GM21786 (cell line): Measurements from ENCODE around the gene KRTAP1-4.
"Not testable (repeated sequence)": the region's sequence is repeated elsewhere in the genome, so short reads cannot be mapped to it uniquely, and the experiment has no call there.

Source experiments
- ATAC-seq: cut with Tn5 transposase; IDR thresholded peaks from one replicate; pipeline ENCODE4 v1.9.1; 2021; ENCODE audit not compliant: unreplicated experiment

Gene KRTAP1-4, protein sequence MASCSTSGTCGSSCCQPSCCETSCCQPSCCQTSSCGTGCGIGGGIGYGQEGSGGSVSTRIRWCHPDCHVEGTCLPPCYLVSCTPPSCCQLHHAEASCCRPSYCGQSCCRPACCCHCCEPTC

DNA sequence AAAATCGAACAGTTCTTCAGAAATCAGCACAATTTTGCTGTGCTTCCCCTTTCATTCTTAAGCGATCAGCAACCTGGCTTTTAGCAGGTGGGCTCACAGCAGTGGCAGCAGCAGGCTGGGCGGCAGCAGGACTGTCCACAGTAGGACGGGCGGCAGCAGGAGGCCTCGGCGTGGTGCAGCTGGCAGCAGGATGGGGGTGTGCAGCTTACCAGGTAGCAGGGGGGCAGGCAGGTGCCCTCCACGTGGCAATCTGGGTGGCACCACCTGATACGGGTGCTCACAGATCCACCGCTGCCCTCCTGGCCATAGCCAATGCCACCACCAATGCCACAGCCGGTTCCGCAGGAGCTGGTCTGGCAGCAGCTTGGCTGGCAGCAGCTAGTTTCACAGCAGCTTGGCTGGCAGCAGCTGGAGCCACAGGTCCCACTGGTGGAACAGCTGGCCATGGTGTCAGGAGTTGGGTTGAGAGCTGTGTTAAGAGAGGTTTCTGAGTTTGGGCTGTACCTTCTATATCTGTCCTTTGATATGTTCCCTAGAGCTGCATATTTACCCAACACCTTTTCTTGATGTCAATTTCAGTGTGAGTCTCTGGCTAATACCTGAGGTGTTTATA lies at the start of gene KRTAP1-4:
KRTAP1-4 (minus strand) TSS at position 563 of the 613 bp plus-strand sequence; CDS start at position 446, 117 bp downstream.
- ATAC-seq = no peak

DNA sequence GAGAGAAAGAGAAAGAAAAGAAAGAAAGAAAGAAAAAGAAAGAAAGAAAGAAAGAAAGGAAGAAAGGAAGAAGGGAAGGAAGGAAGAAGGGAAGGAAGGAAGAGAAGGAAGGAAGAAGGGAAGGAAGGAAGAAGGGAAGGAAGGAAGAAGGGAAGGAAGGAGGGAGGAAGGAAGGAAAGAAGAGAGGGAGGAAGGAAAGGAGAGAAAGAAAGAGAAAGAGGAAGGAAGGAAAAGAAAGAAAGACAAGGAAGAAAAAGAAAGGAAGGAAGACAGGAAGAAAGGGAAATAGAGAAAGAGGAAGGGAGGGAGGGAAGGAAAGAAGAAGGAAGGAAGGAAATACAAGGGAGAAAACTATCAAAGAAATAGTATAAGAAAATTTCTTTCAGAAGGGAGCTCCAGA lies 46.8 kb upstream of the KRTAP1-4 start:
- ATAC-seq = no peak

DNA sequence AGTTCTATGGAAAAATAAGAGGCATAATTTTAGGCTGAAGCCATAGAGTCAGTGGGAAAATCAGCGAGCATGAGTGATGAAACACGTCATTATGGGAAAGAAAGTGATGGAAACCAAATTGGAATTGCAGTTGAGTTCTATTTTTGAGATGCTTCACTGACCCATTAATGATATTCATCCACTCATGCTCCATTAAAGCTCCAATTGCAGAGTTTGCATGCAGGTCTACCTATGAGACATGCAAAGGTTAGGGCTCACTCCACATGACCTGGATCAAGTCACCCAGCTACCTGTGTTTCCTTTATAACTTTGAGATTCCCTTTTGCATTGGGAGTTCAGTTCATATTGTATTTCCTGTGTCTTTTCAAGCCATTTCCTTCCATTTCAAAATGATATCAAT lies 43.7 kb upstream of the KRTAP1-4 start:
- ATAC-seq = no peak

DNA sequence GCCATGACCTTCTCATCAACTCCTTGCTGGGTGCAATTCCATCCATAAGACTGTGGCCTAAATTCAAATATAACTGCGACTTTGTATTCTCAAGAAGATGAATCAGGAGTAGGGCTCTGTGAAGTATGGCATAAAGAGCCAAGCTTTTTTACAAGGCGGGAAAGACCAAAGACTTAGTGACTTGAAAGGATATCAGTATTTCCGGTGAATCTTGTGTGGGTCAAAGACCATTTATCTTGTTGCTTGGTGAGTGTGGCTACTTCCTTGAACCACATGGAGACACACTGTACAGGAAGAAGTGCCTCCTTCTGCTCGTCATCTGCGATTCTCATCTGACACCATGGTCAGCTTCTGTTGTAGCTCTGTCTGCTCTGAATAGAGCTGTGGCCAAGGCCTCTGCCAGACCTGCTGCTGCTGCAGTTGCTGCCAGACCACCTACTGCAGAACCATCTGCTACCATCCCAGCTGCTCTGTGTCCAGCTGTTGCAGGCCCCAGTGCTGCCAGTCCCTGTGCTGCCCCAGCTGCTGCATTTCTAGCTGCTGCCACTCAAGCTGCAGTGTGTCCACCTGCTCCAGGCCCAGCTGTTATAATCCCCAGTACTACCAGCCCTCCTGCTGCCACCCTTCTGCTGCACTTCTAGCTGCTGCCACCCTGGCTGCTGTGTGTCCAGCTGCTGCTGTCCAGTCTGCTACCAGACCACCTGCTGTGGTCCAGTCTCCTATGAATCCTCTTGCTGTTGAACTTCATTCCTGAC lies 41.8 kb upstream of the KRTAP1-4 start:
- no peak for ATAC-seq

DNA sequence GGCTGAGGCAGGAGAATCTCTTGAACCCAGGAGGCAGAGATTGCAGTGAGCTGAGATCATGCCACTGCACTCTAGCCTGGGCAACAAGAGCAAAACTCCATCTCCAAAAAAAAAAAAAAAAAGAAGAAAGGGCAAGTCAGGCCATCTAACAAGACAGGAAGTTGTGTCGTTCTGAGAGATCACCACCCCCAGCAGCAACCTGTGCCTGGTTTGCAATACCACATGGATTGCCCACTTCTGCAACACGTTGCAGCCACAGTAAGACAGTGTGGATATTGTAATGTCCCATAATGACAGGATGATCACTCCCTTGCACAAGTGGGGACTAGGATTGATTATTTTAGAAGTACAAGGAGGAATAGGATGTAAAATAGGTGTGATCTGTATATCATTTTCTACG lies 39.0 kb upstream of the KRTAP1-4 start:
- ATAC-seq = no peak

DNA sequence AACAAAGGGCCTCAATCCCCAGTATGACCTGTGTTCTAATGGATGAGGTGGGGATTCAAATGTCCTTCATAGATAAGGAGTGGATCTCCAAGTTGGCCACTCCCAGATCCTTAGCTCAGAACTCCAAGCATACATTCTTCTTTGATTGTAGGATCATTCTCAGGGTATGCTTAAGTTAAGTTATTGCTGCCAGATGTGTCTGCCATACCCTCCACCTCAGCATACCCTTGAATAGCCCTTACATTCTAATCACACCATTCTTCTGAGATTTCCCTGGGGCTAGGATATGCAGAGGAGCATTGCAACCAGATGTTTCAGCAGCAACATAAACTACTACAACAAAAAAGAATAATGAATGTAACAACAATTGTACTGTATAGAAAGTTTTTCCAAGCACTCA lies 37.3 kb upstream of the KRTAP1-4 start:
- ATAC-seq = no peak

DNA sequence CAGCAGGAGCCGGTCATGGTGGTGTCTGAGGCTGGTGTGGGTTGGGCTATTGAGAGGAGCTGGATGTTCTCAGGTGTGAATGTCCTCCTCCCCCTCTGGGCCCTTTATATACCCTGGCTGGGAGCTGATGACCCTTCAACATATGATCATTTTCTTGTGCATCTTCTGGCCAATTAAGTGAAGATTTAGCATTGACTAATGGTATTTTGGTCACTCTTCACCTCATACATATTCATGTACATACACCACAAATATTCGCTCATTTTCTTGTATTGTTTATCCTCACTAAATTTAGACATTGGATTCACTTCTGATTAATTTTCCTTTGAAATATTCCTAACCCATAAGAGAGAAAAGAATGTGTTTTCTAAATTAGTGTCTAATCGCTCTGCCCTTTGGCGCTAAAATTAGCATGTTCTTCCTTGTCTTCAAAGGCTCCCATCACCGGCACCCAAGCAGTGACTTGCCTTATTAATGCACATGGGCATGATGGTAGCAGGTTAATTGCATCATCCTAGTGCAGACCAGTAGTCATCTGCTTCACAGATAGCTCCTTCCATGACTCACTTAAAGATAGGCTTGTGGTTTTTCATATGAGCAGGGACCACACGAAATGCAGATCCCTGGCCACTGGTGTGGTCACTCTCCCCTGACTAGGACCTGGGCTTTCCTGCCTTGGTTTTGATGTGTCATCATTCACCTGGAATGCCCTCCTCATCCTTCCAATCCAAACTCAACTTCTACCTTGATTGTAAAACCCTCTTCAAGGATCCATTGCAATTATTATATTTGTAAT lies 36.0 kb upstream of the KRTAP1-4 start, which contains the start of gene KRTAP2-4:
KRTAP2-4 (minus strand) TSS at position 51 of the 796 bp plus-strand sequence; CDS start at position 17, 34 bp downstream.
- no peak for ATAC-seq

DNA sequence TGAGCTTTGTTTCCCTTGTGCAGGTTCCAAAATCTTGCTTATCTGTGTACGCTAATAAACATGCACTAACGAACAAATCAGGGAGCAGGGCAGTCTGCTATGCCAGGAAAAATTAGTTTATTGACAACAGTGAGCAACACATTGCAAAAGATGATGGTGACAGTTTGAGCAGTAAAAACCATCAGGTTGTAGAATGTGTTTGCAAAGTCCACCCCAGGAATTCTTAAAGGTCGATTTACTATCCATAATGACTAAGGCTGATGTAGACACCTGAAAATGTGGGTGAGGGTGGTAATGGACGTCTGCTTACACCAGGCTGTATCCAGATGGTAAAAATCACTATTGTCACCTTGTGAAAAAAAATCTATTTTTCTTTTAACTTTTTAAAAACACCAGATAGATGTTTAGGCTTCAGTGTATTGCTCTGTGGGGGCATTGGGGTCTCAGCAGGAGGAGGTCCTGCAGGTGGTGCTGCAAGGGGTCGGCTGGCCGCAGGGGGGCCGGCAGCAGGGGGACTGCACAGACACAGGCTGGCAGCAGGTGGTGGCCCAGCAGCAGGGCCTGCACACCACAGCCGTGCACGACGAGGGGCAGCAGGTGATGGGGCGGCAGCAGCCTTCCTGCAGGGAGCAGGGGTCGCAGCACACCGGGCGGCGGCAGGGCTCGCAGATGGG lies 35.2 kb upstream of the KRTAP1-4 start:
- not testable (repeated sequence) for ATAC-seq

DNA sequence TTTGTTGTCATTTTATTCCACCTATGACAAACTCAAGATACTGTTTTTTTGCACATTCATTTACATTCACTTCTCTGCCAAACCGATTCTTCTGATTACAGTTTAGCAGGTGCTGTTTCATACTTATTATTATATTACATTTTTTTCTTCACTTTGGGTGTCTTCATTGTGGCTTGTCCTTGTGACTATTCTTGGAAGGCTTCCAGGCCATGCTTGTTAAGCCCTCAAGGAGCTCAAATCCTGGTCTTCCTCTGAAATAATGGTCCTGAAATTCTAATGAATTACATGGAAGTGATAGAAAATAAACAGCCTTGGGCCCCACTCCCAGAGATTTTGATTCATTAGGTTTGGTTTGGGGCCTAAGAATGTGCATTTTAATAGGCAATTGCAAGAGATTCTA lies 34.3 kb upstream of the KRTAP1-4 start:
- no peak for ATAC-seq

DNA sequence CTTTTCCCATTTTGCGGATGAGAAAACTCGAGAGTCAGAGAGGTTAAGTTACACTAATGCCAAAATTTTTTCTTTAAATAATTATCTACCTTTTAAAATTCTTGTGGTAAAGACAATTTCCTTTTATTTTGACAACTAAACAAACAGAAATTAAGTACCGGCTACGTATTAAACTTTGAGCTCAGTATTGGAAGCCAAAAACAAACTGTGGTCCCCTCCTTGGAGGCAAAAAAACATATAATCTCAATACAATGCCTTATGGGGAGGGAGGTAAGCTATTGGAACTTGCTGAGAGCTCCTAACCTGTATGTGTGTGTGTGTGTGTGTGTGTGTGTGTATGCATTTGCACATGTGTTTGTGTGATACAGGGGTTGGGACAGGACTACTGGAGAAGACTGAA lies 33.5 kb upstream of the KRTAP1-4 start:
- ATAC-seq = no peak

DNA sequence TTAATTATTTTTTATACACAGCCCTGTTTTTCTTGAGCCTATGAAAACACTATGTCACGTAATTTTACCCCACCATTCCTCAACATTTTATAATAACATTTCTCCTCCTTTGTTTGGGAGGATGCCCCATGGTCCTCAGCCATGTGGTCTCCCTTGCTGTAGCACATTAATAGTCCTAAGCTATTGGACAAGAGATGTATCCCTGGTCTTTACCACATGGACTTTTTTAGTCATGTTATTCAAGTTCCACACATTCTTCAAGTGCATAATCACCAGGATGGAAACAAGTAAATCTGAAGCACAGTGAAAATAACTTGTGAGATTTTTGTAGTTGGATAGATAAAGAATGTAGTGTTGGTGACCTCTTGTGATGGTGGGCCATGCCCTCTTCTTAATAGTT lies 32.0 kb upstream of the KRTAP1-4 start:
- no peak for ATAC-seq

DNA sequence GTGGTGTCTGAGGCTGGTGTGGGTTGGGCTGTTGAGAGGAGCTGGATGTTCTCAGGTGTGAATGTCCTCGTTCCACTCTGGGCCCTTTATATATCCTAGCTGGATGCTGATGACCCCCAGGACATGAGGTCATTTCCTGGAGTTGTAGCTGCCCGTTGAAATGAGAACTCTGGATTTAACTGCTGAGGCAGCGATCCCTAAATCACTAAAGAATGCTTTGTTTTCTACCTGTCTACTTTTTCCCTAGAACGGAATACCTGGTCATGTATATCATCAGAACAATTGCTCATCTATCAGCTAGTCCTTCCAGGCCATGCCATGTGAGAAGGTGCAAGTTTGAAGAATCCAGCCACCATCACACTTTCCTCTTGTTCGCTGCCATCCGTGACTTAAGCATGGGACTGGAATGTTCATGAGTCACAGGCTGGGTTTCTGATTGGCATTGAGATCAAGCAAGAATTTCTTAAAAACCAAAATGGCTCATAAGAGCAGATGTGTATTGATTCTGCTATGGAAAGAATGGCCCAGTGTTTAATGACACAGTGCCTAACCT lies 30.1 kb upstream of the KRTAP1-4 start, which contains the start of gene KRTAP2-3:
KRTAP2-3 (minus strand) TSS at position 63 of the 553 bp plus-strand sequence. CDS start 64 bp downstream, outside the sequence.
- ATAC-seq = no peak

DNA sequence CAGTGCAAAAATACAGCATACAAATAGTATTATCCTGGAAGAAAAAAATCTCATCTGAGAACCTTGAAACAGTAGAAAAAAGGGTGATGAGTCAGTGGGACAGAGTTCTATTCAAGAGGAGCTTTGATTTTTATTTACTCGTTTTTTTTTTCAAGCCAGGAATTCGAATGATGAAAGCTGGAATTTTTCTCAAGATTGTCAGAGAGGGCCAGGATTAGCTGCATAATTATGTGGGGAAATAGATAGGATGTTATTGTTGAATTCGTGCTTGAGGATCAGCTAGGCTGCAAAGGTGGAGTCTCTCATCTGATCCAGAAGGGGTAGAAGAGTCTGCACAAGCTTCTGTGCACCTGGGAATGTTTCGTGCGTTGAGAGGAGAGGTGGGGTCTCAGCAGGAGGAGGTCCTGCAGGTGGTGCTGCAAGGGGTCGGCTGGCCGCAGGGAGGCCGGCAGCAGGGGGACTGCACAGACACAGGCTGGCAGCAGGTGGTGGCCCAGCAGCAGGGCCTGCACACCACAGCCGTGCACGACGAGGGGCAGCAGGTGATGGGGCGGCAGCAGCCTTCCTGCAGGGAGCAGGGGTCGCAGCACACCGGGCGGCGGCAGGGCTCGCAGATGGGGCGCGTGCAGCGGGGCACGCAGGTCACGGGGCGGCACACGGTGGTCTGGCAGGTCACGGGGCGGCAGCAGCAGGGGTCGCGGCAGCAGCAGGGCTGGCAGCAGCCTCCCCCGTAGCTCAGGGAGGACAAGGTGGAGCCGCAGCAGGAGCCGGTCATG lies 29.5 kb upstream of the KRTAP1-4 start:
- ATAC-seq = not testable (repeated sequence)

DNA sequence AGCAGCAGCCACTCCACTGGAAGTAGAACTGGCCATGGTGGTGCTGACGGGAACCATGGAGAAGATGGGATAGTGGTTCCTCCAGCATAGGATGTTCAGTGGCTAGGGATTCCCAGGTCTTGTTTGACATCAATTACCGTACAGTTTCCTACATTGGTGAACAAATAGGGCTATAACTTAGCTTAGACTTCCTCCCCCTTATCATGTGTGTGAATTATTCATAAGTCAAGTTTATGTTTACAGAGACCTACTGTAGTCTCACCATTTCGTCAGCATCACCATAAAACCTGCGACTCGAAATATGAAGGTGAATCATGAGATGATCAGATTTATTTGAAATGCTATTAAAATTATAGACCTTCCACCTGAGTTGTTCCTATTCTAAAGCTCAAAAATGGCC lies 28.7 kb upstream of the KRTAP1-4 start:
- no peak for ATAC-seq

DNA sequence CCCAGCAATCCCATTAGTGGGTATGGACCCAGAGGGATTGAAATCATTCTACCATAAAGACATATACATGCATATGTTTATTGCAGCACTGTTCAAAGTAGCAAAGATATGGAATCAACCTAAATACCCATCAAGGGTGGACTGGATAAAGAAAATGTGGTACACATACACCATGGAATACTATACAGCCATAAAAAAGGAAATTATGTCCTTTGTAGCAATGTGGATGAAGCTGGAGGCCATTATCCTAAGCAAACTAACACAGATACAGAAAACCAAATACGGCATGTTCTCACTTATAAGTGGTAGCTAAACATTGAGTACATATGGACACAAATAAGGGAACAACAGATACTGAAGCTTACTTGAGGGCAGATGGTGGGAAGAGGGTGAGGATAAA lies 27.6 kb upstream of the KRTAP1-4 start:
- ATAC-seq = no peak

DNA sequence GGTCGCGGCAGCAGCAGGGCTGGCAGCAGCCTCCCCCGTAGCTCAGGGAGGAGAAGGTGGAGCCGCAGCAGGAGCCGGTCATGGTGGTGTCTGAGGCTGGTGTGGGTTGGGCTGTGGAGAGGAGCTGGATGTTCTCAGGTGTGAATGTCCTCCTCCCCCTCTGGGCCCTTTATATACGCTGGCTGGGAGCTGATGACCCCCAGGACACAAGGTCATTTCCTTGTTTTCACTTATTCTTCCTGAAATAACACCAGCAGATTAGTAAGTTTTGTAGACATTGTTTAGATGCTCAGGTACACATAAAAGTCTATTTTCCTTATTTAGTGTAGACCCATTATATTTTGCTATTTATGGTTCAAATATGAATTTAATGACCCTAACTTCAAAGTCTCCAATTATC lies 25.1 kb upstream of the KRTAP1-4 start, which contains the start of gene KRTAP2-2:
KRTAP2-2 (minus strand) TSS at position 101 of the 400 bp plus-strand sequence; CDS start at position 82, 19 bp downstream.
- not testable (repeated sequence) for ATAC-seq

DNA sequence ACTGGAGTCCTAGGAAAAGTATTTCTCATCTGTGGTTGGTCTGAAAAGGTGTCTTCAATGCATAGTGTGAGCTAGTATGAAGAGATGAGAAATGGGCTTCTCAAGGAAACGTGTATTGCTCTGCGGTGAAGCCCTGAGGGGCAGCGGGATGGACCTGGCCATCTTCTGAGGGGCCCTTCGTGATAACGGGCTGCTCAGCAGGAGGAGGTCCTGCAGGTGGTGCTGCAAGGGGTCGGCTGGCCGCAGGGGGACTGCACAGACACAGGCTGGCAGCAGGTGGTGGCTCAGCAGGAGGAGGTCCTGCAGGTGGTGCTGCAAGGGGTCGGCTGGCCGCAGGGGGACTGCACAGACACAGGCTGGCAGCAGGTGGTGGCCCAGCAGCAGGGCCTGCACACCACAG lies 24.6 kb upstream of the KRTAP1-4 start:
- not testable (repeated sequence) for ATAC-seq

DNA sequence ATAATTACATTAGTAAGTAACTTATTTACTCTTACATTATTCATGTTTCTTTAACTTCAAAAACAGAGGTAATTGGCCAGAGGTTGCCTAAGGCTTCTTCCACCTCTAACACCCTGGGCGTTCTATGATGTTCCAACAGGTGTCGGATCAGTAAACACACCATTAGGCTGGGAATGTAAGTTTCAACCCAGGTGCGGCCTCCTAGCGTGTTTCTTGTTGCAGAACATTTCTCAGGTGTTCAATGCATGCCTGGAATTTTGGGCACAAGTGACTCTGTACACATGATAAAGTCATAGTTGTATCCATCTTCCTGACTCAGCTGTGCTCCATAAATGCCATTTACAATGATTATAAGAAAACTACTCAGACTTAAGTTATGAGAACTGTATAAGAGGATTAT lies 24.0 kb upstream of the KRTAP1-4 start:
- ATAC-seq = no peak

DNA sequence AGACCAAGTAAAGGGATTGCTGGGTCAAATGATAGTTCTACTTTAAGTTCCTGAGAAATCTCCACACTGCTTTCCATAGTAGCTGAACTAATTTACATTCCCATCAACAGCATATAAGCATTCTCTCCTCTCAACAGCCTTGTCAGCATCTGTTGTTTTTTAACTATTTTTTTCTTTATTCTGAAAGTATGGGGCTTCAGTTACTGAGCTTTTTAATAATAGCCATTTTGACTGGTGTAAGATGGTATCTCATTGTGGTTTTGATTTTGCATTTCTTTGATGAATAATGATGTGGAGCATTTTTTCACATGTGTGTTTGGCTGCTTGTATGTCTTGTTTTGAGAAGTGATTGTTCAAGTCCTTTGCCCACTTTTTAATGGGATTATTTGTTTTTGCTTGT lies 22.6 kb upstream of the KRTAP1-4 start:
- ATAC-seq = no peak

DNA sequence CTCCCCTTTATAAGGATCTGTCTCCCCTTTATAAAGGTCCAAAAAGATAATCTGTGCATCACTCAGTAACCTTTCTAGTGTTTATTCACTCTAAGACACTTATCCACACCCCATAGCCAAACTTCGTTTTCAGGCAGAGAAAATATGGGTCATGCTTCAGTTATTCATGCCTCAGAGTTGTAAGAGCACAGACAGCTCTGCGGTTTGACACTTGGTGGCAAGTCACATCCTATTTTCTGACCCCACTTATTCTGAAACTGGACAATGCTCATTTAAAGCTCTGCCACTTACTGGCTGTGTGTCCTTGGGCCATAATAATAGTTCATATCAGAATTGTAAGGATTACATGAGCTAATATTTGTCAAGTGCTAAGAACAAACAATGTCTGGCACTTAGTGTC lies 19.1 kb upstream of the KRTAP1-4 start:
- ATAC-seq = no peak
